ENCODE data around the gene CCR2. TPM values are rescaled to one million over a fixed set of nuclear protein-coding genes. Genes with fewer than 3 reads are reported as not detected.

CCR2 gene
- polyA plus RNA-seq, 1 donor from 2014 or later = not detected

DNA sequence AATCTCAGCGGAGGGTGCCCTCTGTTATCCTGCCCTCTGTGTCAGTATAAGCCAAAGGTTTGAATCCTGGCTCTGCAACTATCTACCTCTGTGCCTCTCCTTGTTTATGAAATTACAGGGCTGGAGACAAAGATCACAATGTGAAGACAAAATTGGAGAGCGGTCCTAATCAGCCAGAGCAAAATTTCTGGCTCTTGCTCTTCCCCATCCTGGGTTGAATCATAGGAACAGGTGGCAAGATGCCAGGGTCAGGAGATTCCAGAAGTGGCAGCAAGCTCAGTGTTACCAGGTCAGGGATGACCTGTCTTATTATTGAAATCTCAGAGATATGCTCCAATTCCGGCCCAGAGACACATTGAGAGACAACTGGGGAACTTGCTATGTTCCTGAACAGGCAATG is 2.3 kb upstream of the CCR2 start:
- Histone ChIP-seq H3K4me3 (ENCODE audit: low read length) (no peak overlapping the region), H3F3A (ENCODE audit: insufficient read depth, low read length, poor library complexity, severe bottlenecking) (no peaks in the 10 kb centered on the region)

GRCh38 chr3:46353090-46353489 is 821 bp upstream of the CCR2 start:
- Histone ChIP-seq H3K27ac (ENCODE audit: low read length) (no peak overlapping the region), H3F3A (ENCODE audit: insufficient read depth, low read length, poor library complexity, severe bottlenecking) (no peaks in the 10 kb centered on the region)
- TF ChIP-seq SMC3 (conservative IDR thresholded peaks at IDR 0.05; ENCODE audit: poor library complexity) = no peak
- TF ChIP-seq RAD21 (conservative IDR thresholded peaks at IDR 0.05) = no peak
- no peak for TF ChIP-seq EZH2 (IDR thresholded peaks at IDR 0.05; ENCODE audit: borderline replicate concordance, insufficient read depth, low read length, poor library complexity, severe bottlenecking)
- no peak for TF ChIP-seq MXI1 (conservative IDR thresholded peaks at IDR 0.05; ENCODE audit: poor library complexity, severe bottlenecking)
- no peak for TF ChIP-seq EP300 (conservative IDR thresholded peaks at IDR 0.05; ENCODE audit: poor library complexity, severe bottlenecking)
- no peak for TF ChIP-seq TAF1 (IDR thresholded peaks at IDR 0.05; ENCODE audit: low read depth)
- no peak for TF ChIP-seq CTCF (IDR thresholded peaks at IDR 0.05; ENCODE audit: poor library complexity, severe bottlenecking)
- no peak for TF ChIP-seq POLR2AphosphoS5 (IDR thresholded peaks at IDR 0.05)

More for the DNA sequence above, 2.3 kb upstream of the CCR2 start:
- Histone ChIP-seq H3K4me2 (ENCODE audit: low read length) (no peak overlapping the region), H3K79me2 (replicated peaks; ENCODE audit: insufficient read depth, low read length) (no peaks in the 10 kb centered on the region), H3K9me3 (ENCODE audit: low read length) (no peaks in the 10 kb centered on the region), H3K9ac (ENCODE audit: low read length) (no peak overlapping the region), H3K27me3 (ENCODE audit: insufficient read depth, low read depth, low read length) (no peaks in the 10 kb centered on the region), H3K36me3 (ENCODE audit: insufficient read depth, low read length) (no peaks in the 10 kb centered on the region), H3K9me2 (ENCODE audit: insufficient read depth, low read length) (no peaks in the 10 kb centered on the region), H4K20me1 (ENCODE audit: insufficient read depth) (no peaks in the 10 kb centered on the region), H3K27ac (ENCODE audit: low read length) (no peak overlapping the region), H2AFZ (ENCODE audit: low read depth, low read length) (no peak overlapping the region)
- TF ChIP-seq MXI1 (conservative IDR thresholded peaks at IDR 0.05; ENCODE audit: poor library complexity, severe bottlenecking) = no peak
- TF ChIP-seq CTCF (IDR thresholded peaks at IDR 0.05; ENCODE audit: poor library complexity, severe bottlenecking) = no peak
- TF ChIP-seq EP300 (conservative IDR thresholded peaks at IDR 0.05; ENCODE audit: poor library complexity, severe bottlenecking) = no peak
- no peak for TF ChIP-seq TAF1 (IDR thresholded peaks at IDR 0.05; ENCODE audit: low read depth)
- no peak for TF ChIP-seq REST (IDR thresholded peaks at IDR 0.05; ENCODE audit: borderline replicate concordance)
- TF ChIP-seq EZH2 (IDR thresholded peaks at IDR 0.05; ENCODE audit: borderline replicate concordance, insufficient read depth, low read length, poor library complexity, severe bottlenecking) = no peak
- TF ChIP-seq POLR2AphosphoS5 (IDR thresholded peaks at IDR 0.05) = no peak
- no peak for TF ChIP-seq RAD21 (conservative IDR thresholded peaks at IDR 0.05)
- no peak for TF ChIP-seq SMC3 (conservative IDR thresholded peaks at IDR 0.05; ENCODE audit: poor library complexity)

More at GRCh38 chr3:46353090-46353489, 821 bp upstream of the CCR2 start:
- H3K4me2 ChIP-seq (ENCODE audit: low read length) = no peak overlapping the region
- no peaks in the 10 kb centered on the region for H3K27me3 ChIP-seq (ENCODE audit: insufficient read depth, low read depth, low read length)
- no peaks in the 10 kb centered on the region for H3K9me2 ChIP-seq (ENCODE audit: insufficient read depth, low read length)
- H3K9me3 ChIP-seq (ENCODE audit: low read length) = no peaks in the 10 kb centered on the region
- no peak overlapping the region for H3K9ac ChIP-seq (ENCODE audit: low read length)
- no peaks in the 10 kb centered on the region for H3K36me3 ChIP-seq (ENCODE audit: insufficient read depth, low read length)
- H2AFZ ChIP-seq (ENCODE audit: low read depth, low read length) = no peak overlapping the region
- H3K4me3 ChIP-seq (ENCODE audit: low read length) = no peak overlapping the region
- H4K20me1 ChIP-seq (ENCODE audit: insufficient read depth) = no peaks in the 10 kb centered on the region
- H3K79me2 ChIP-seq (replicated peaks; ENCODE audit: insufficient read depth, low read length) = no peaks in the 10 kb centered on the region

Measured in neural cell (in vitro differentiated cells).